HAP-1 (cell line): ENCODE measurements around the gene DLK1.

Experiments used
- DNase-seq, 2 experiments: peaks; one replicate each; pipeline ENCODE4 v3.0.0-alpha.2; 2016 to 2020; ENCODE audit warnings: low spot score in 2 of 2
- H3K27me3 ChIP-seq: fragments of 250-450 bp; sonication (Bioruptor Pico); 2 replicates; pipeline ENCODE4 v1.5.1; 2020; ENCODE audit warnings: low read depth, mild to moderate bottlenecking, moderate library complexity
- H3K36me3 ChIP-seq: fragments of 250-450 bp; sonication (Bioruptor Pico); replicated peaks from 2 replicates; pipeline ENCODE4 v1.5.1; 2020; ENCODE audit warnings: mild to moderate bottlenecking
- H3K4me1 ChIP-seq: fragments of 250-450 bp; sonication (Bioruptor Pico); 2 replicates; pipeline ENCODE4 v1.5.1; 2020; ENCODE audit warnings: mild to moderate bottlenecking
- H3K4me3 ChIP-seq: fragments of 250-450 bp; sonication (Bioruptor Pico); 2 replicates; pipeline ENCODE4 v1.5.1; 2020; ENCODE audit warnings: mild to moderate bottlenecking, moderate library complexity
- H3K9me3 ChIP-seq: fragments of 250-450 bp; sonication (Bioruptor Pico); 2 replicates; pipeline ENCODE4 v1.5.1; 2020; ENCODE audit warnings: mild to moderate bottlenecking, moderate library complexity
- in situ Hi-C: fragments of 300-500 bp; cut with MboI; formaldehyde crosslinking; loops from 3 replicates; pipeline ENCODE4 v1.14.3; 2020; ENCODE audit warnings: low sequenced_read_pairs, inconsistent platforms, mixed read lengths

Gene DLK1

GRCh38 chr14:100687386-100687785 lies 39.3 kb upstream of the DLK1 start:
- Histone ChIP-seq H3K4me3 (no peak overlapping the region), H3K27me3 (no peaks in the 10 kb centered on the region), H3K36me3 (no peaks in the 10 kb centered on the region), H3K4me1 (no peaks in the 10 kb centered on the region), H3K9me3 (no peaks in the 10 kb centered on the region)
- in situ Hi-C loops: no loop called here
- no peak for DNase-seq

GRCh38 chr14:100688051-100688450 lies 38.6 kb upstream of the DLK1 start:
- Histone ChIP-seq H3K4me3 (no peak overlapping the region), H3K4me1 (no peaks in the 10 kb centered on the region), H3K36me3 (no peaks in the 10 kb centered on the region), H3K9me3 (no peaks in the 10 kb centered on the region), H3K27me3 (no peaks in the 10 kb centered on the region)
- DNase-seq: no peak
- in situ Hi-C loops: no loop called here

- Histone ChIP-seq H3K9me3 (no peaks in the 10 kb centered on the region), H3K4me1 (no peaks in the 10 kb centered on the region), H3K4me3 (no peak overlapping the region), H3K36me3 (no peaks in the 10 kb centered on the region), H3K27me3 (no peaks in the 10 kb centered on the region)
- DNase-seq: no peak
- in situ Hi-C loops: no loop called here
Measured at GRCh38 chr14:100688598-100689461, 37.9 kb upstream of the DLK1 start.

GRCh38 chr14:100690672-100691071 lies 36.0 kb upstream of the DLK1 start:
- H3K4me3 ChIP-seq: no peak overlapping the region
- no peaks in the 10 kb centered on the region for H3K27me3 ChIP-seq
- in situ Hi-C loops: no loop called here
- H3K4me1 ChIP-seq: no peaks in the 10 kb centered on the region
- no peaks in the 10 kb centered on the region for H3K9me3 ChIP-seq
- H3K36me3 ChIP-seq: no peaks in the 10 kb centered on the region
- no peak for DNase-seq

GRCh38 chr14:100691395-100692056 lies 35.2 kb upstream of the DLK1 start:
- no peak for DNase-seq
- Histone ChIP-seq H3K27me3 (no peaks in the 10 kb centered on the region), H3K4me1 (no peaks in the 10 kb centered on the region), H3K36me3 (no peaks in the 10 kb centered on the region), H3K9me3 (no peaks in the 10 kb centered on the region), H3K4me3 (no peak overlapping the region)
- in situ Hi-C loops: no loop called here

GRCh38 chr14:100692256-100692655 lies 34.4 kb upstream of the DLK1 start:
- in situ Hi-C loops: no loop called here
- no peaks in the 10 kb centered on the region for H3K36me3 ChIP-seq
- H3K9me3 ChIP-seq: no peaks in the 10 kb centered on the region
- H3K4me1 ChIP-seq: no peaks in the 10 kb centered on the region
- H3K4me3 ChIP-seq: no peak overlapping the region
- DNase-seq: no peak
- H3K27me3 ChIP-seq: no peaks in the 10 kb centered on the region

- Histone ChIP-seq H3K4me3 (no peak overlapping the region), H3K27me3 (no peaks in the 10 kb centered on the region), H3K9me3 (no peaks in the 10 kb centered on the region), H3K4me1 (no peaks in the 10 kb centered on the region), H3K36me3 (no peaks in the 10 kb centered on the region)
- DNase-seq: no peak
- in situ Hi-C loops: no loop called here
Measured at GRCh38 chr14:100692859-100693558, 33.7 kb upstream of the DLK1 start.

- DNase-seq: no peak
- Histone ChIP-seq H3K36me3 (no peaks in the 10 kb centered on the region), H3K27me3 (no peaks in the 10 kb centered on the region), H3K4me1 (no peaks in the 10 kb centered on the region), H3K4me3 (no peak overlapping the region), H3K9me3 (no peaks in the 10 kb centered on the region)
- in situ Hi-C loops: no loop called here
Measured at GRCh38 chr14:100693877-100694578, 32.7 kb upstream of the DLK1 start.

- no peaks in the 10 kb centered on the region for H3K4me1 ChIP-seq
- H3K9me3 ChIP-seq: no peaks in the 10 kb centered on the region
- no peak overlapping the region for H3K4me3 ChIP-seq
- H3K36me3 ChIP-seq: no peaks in the 10 kb centered on the region
- no peak for DNase-seq
- in situ Hi-C loops: no loop called here
- H3K27me3 ChIP-seq: no peaks in the 10 kb centered on the region
Measured at GRCh38 chr14:100694579-100695422, 31.9 kb upstream of the DLK1 start.

GRCh38 chr14:100695423-100695738 lies 31.3 kb upstream of the DLK1 start:
- Histone ChIP-seq H3K9me3 (no peaks in the 10 kb centered on the region), H3K36me3 (no peaks in the 10 kb centered on the region), H3K4me1 (no peaks in the 10 kb centered on the region), H3K27me3 (no peaks in the 10 kb centered on the region), H3K4me3 (no peak overlapping the region)
- in situ Hi-C loops: no loop called here
- no peak for DNase-seq

GRCh38 chr14:100696008-100696407 lies 30.7 kb upstream of the DLK1 start:
- no peak for DNase-seq
- Histone ChIP-seq H3K4me3 (no peak overlapping the region), H3K27me3 (no peaks in the 10 kb centered on the region), H3K36me3 (no peaks in the 10 kb centered on the region), H3K9me3 (no peaks in the 10 kb centered on the region), H3K4me1 (no peaks in the 10 kb centered on the region)
- in situ Hi-C loops: no loop called here

GRCh38 chr14:100696590-100696989 lies 30.1 kb upstream of the DLK1 start:
- H3K4me1 ChIP-seq: no peaks in the 10 kb centered on the region
- H3K4me3 ChIP-seq: no peak overlapping the region
- DNase-seq: no peak
- in situ Hi-C loops: no loop called here
- H3K27me3 ChIP-seq: no peaks in the 10 kb centered on the region
- no peaks in the 10 kb centered on the region for H3K36me3 ChIP-seq
- H3K9me3 ChIP-seq: no peaks in the 10 kb centered on the region

GRCh38 chr14:100698066-100698465 lies 28.6 kb upstream of the DLK1 start:
- no peaks in the 10 kb centered on the region for H3K36me3 ChIP-seq
- DNase-seq: no peak
- no peak overlapping the region for H3K4me3 ChIP-seq
- no peaks in the 10 kb centered on the region for H3K4me1 ChIP-seq
- H3K27me3 ChIP-seq: no peaks in the 10 kb centered on the region
- in situ Hi-C loops: no loop called here
- H3K9me3 ChIP-seq: no peaks in the 10 kb centered on the region
